Measurements from ENCODE around the gene MLLT6.

GRCh38 chr17:38746004-38746848 lies 41.2 kb downstream of the MLLT6 start:
- TF ChIP-seq CTCF (conservative IDR thresholded peaks at IDR 0.05 in 1 of 2, IDR thresholded peaks at IDR 0.05 in 1 of 2; ENCODE audit: extremely low read depth in 1 of 2, insufficient read depth in 1 of 2, low read depth in 1 of 2, low read length in 2 of 2) (no peak), EZH2 (IDR thresholded peaks at IDR 0.05; ENCODE audit: borderline replicate concordance, low read length) (no peak)
